Measurements from ENCODE around the gene KCNMB2.

GRCh38 chr3:178583963-178584575, 47.8 kb downstream of the KCNMB2 start:
- TF ChIP-seq EZH2 (IDR thresholded peaks at IDR 0.05; ENCODE audit: low read length, missing control alignments) (no peak), CTCF (conservative IDR thresholded peaks at IDR 0.05 in 1 of 2, IDR thresholded peaks at IDR 0.05 in 1 of 2; ENCODE audit: low read depth in 1 of 2, low read length in 2 of 2) (no peak)

Measured in fibroblast of lung (primary cell).